NT2/D1 (cell line): ENCODE measurements around the gene OR5D16.
"Not testable (repeated sequence)": the region's sequence is repeated elsewhere in the genome, so short reads cannot be mapped to it uniquely, and the experiment has no call there.

Experiments
- DNase-seq: peaks from one replicate; pipeline ENCODE4 v3.0.0-alpha.2; 2011; ENCODE audit warnings: low read depth, low spot score
- H3K27me3 ChIP-seq: 2 replicates; pipeline ENCODE4 v1.6.0; 2011; ENCODE audit warnings: mild to moderate bottlenecking; ENCODE audit not compliant: insufficient read length, insufficient read depth
- H3K36me3 ChIP-seq: 2 replicates; pipeline ENCODE4 v1.6.1; 2011; ENCODE audit warnings: mild to moderate bottlenecking, low read length, mixed read lengths; ENCODE audit not compliant: insufficient read depth, insufficient read length
- H3K4me1 ChIP-seq: 2 replicates; pipeline ENCODE4 v1.5.1; 2011; ENCODE audit not compliant: insufficient read depth, insufficient read length
- H3K4me3 ChIP-seq: 2 replicates; pipeline ENCODE4 v1.5.1; 2011; ENCODE audit warnings: low read depth; ENCODE audit not compliant: insufficient read length
- H3K9ac ChIP-seq: 2 replicates; pipeline ENCODE4 v1.6.0; 2011; ENCODE audit warnings: low read depth; ENCODE audit not compliant: insufficient read length
- H3K9me3 ChIP-seq: 2 replicates; pipeline ENCODE4 v1.5.1; 2011; ENCODE audit warnings: mild to moderate bottlenecking, low read length; ENCODE audit not compliant: insufficient read depth
- SUZ12 ChIP-seq: IDR thresholded peaks from 2 replicates; pipeline ENCODE4 v1.6.1; 2011; ENCODE audit not compliant: insufficient read length, insufficient read depth; ENCODE audit errors: extremely low read depth
- YY1 ChIP-seq: IDR thresholded peaks from 2 replicates; pipeline ENCODE4 v1.6.1; 2011; ENCODE audit not compliant: insufficient read length, insufficient read depth
- ZNF274 ChIP-seq: IDR thresholded peaks from 2 replicates; pipeline ENCODE4 v1.6.1; 2011; ENCODE audit warnings: mild to moderate bottlenecking, low read depth, low read length

Gene OR5D16

GRCh38 chr11:55847453-55847852, 8.9 kb downstream of the OR5D16 start:
- Histone ChIP-seq H3K9ac (no peak overlapping the region), H3K27me3 (no peaks in the 10 kb centered on the region), H3K4me1 (no peaks in the 10 kb centered on the region), H3K9me3 (no peaks in the 10 kb centered on the region), H3K4me3 (no peak overlapping the region), H3K36me3 (no peaks in the 10 kb centered on the region)
- TF ChIP-seq ZNF274 (no peak), SUZ12 (no peak), YY1 (no peak)
- DNase-seq = no peak

- no peaks in the 10 kb centered on the region for H3K36me3 ChIP-seq
- H3K27me3 ChIP-seq = no peaks in the 10 kb centered on the region
- DNase-seq = no peak
- H3K9ac ChIP-seq = no peak overlapping the region
- TF ChIP-seq YY1 = no peak
- no peak for TF ChIP-seq ZNF274
- TF ChIP-seq SUZ12 = no peak
- H3K4me1 ChIP-seq = no peaks in the 10 kb centered on the region
- H3K9me3 ChIP-seq = no peaks in the 10 kb centered on the region
- no peak overlapping the region for H3K4me3 ChIP-seq
Measured at GRCh38 chr11:55849037-55849436, 10.5 kb downstream of the OR5D16 start.

- TF ChIP-seq ZNF274 = no peak
- no peak for TF ChIP-seq YY1
- no peak for TF ChIP-seq SUZ12
- no peak overlapping the region for H3K4me3 ChIP-seq
- no peak overlapping the region for H3K9ac ChIP-seq
- H3K27me3 ChIP-seq = no peaks in the 10 kb centered on the region
- H3K36me3 ChIP-seq = no peaks in the 10 kb centered on the region
- H3K4me1 ChIP-seq = no peaks in the 10 kb centered on the region
- DNase-seq = no peak
- H3K9me3 ChIP-seq = no peaks in the 10 kb centered on the region
Measured at GRCh38 chr11:55852141-55852540, 13.6 kb downstream of the OR5D16 start.

GRCh38 chr11:55854704-55855103, 16.2 kb downstream of the OR5D16 start:
- Histone ChIP-seq H3K4me3 (no peak overlapping the region), H3K27me3 (no peaks in the 10 kb centered on the region), H3K9me3 (no peaks in the 10 kb centered on the region), H3K4me1 (no peaks in the 10 kb centered on the region), H3K9ac (no peak overlapping the region), H3K36me3 (no peaks in the 10 kb centered on the region)
- no peak for DNase-seq
- TF ChIP-seq ZNF274 (no peak), SUZ12 (no peak), YY1 (no peak)

- H3K36me3 ChIP-seq, H3K9me3 ChIP-seq, DNase-seq: not testable (repeated sequence)
Measured at GRCh38 chr11:55867354-55867753, 28.8 kb downstream of the OR5D16 start.

GRCh38 chr11:55872731-55873130, 34.2 kb downstream of the OR5D16 start:
- not testable (repeated sequence) for H3K9me3 ChIP-seq, H3K4me1 ChIP-seq, H3K36me3 ChIP-seq, H3K27me3 ChIP-seq, DNase-seq
- Histone ChIP-seq H3K4me3 (peak overlapping the region; percentile 40), H3K9ac (peak overlapping the region; percentile 61)

More at GRCh38 chr11:55867354-55867753, 28.8 kb downstream of the OR5D16 start:
- H3K4me1 ChIP-seq, H3K9ac ChIP-seq, H3K27me3 ChIP-seq, H3K4me3 ChIP-seq: not testable (repeated sequence)

GRCh38 chr11:55873146-55873545, 34.6 kb downstream of the OR5D16 start:
- H3K36me3 ChIP-seq, H3K27me3 ChIP-seq, DNase-seq, H3K9me3 ChIP-seq, H3K4me1 ChIP-seq: not testable (repeated sequence)
- Histone ChIP-seq H3K9ac (peak overlapping the region; percentile 61), H3K4me3 (peak overlapping the region; percentile 40)

- H3K9me3 ChIP-seq, H3K9ac ChIP-seq, H3K4me1 ChIP-seq, H3K27me3 ChIP-seq, H3K4me3 ChIP-seq, H3K36me3 ChIP-seq, DNase-seq: not testable (repeated sequence)
Measured at GRCh38 chr11:55882997-55883396, 44.4 kb downstream of the OR5D16 start, which contains the start of gene TRIM51. Gene TRIM51, plus strand, starts transcription at chr11:55883297. Its CDS starts 2,132 bp downstream, at chr11:55885429.

- H3K4me1 ChIP-seq, H3K9ac ChIP-seq, H3K36me3 ChIP-seq, DNase-seq, H3K4me3 ChIP-seq, H3K9me3 ChIP-seq, H3K27me3 ChIP-seq: not testable (repeated sequence)
Measured at GRCh38 chr11:55884995-55885394, 46.4 kb downstream of the OR5D16 start.

GRCh38 chr11:55885481-55885880, 46.9 kb downstream of the OR5D16 start:
- not testable (repeated sequence) for H3K4me3 ChIP-seq, H3K9ac ChIP-seq, DNase-seq, H3K36me3 ChIP-seq, H3K27me3 ChIP-seq, H3K4me1 ChIP-seq, H3K9me3 ChIP-seq
